GM19463 (cell line): ENCODE measurements around the gene LILRB1.
"Not testable (repeated sequence)": the region's sequence is repeated elsewhere in the genome, so short reads cannot be mapped to it uniquely, and the experiment has no call there.

Experiments used
- ATAC-seq: cut with Tn5 transposase; IDR thresholded peaks from one replicate; pipeline ENCODE4 v1.9.1; 2021; ENCODE audit warnings: mild to moderate bottlenecking, moderate library complexity; ENCODE audit not compliant: unreplicated experiment

The LILRB1 gene

DNA sequence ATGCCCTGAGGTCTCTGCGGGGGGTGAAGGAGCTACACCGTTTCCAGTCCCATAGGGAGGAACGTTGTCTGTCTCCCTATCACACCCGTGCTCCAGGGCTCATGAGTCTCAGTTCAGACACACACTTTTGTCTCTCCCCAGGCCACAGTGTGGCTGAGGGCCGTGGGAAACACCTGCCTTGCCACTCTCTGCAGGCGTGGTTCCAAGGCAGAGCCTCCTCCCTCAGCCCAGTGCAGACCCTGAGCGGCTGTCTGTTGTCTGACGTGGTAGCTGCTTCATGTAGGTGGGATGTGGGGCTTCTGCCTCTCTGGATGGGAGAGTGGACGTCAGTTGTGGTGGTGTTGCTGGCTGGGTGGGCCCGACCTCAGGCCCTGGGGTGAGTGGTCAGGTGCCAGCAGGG lies 6.0 kb upstream of the LILRB1 start:
- ATAC-seq: not testable (repeated sequence)

- ATAC-seq: not testable (repeated sequence)
Measured at GRCh38 chr19:54624934-54625730, 5.2 kb upstream of the LILRB1 start.

DNA sequence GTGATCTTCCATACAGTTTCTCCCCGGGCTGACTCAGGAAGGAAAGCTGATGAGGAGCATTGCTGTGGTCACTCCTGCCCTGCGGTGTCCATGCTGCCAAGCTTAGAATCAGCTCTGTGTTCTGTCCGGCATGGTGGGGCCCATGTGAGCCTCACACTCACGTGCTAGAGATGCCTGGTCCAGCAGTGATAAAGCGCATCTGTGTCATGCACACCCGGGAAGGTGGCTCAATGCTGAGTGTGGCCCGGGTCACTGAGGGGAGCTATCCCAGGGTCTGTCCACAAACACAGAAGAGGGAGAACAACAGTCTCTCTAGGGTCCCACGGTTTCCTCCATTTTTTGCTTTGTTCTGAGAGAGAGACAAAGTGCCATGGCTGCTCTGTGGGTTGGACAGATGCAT lies 3.5 kb upstream of the LILRB1 start:
- no peak for ATAC-seq

DNA sequence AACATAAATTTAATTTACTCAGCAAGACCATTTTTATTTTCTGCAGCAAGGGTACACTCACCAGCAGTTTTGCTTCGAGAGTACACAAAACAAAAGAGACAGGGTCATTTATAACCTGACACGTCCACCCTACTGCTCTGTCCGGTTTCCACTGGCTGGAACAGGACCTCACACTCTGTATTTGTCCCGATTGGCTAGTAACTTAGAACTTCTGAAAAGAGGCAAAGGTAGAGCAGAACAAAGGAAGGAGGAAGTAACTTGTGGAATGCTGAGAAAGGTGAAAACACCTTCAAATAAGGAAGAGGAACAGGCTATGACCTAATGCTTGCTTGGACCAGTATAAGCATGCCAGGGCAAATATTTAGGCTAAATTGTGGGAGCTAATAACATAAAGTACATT lies 2.4 kb upstream of the LILRB1 start:
- not testable (repeated sequence) for ATAC-seq

GRCh38 chr19:54630782-54631181 lies 498 bp downstream of the LILRB1 start:
- ATAC-seq: no peak

DNA sequence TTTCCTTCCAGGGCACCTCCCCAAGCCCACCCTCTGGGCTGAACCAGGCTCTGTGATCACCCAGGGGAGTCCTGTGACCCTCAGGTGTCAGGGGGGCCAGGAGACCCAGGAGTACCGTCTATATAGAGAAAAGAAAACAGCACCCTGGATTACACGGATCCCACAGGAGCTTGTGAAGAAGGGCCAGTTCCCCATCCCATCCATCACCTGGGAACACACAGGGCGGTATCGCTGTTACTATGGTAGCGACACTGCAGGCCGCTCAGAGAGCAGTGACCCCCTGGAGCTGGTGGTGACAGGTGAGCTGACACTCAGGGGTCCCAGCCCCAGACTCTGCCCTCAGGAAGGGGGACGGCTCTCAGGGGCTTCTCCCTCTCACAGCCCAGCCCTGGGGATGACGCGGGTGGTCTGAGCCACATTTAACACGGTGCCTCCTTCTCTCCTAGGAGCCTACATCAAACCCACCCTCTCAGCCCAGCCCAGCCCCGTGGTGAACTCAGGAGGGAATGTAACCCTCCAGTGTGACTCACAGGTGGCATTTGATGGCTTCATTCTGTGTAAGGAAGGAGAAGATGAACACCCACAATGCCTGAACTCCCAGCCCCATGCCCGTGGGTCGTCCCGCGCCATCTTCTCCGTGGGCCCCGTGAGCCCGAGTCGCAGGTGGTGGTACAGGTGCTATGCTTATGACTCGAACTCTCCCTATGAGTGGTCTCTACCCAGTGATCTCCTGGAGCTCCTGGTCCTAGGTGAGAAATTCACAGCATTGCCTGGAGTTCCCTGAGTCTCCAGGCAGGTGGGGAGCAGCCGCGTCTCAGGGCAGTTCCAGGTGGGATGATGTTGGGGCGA lies 1.4 kb downstream of the LILRB1 start:
- ATAC-seq: not testable (repeated sequence)

GRCh38 chr19:54632517-54632916 lies 2.2 kb downstream of the LILRB1 start:
- not testable (repeated sequence) for ATAC-seq

DNA sequence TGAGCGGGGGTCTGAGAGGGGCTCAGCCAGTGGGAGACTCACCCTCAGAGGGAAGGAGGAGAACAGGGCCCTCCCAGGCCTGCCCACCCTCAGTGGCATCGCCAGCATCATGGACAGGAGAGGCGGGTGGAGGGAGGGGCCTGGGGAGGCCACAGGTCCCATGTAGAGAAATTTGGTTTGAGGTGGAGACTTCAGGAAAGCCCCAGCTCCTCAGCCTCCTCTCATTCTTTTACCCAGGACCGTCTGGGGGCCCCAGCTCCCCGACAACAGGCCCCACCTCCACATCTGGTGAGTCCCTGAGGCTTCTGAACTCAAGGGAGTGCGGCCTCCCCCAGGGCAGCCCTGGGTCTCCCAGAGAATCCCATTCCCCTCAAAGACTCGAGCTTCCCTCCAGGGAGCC lies 3.1 kb downstream of the LILRB1 start:
- no peak for ATAC-seq

GRCh38 chr19:54636081-54636480 lies 5.8 kb downstream of the LILRB1 start:
- ATAC-seq: not testable (repeated sequence)

DNA sequence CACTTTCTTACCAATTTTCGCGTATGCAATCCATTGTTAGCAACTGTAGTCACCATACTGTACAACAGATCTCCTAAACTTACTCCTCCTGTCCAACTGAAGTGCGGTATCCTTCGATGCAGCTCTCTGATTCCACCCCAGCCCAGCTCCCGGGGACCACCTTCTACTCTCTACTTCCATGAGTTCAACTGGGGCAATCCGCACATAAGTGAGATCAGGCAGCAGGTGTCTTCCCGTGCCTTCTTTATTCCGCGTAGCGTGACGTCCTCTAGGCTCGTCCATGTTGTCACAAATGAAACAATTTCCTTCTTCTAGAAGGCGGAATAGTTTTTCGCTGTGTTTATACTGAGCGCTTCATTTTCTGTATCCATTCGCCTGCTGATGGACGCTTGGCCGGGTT lies 8.4 kb downstream of the LILRB1 start:
- ATAC-seq: no peak

- ATAC-seq: not testable (repeated sequence)
Measured at GRCh38 chr19:54642953-54643352, 12.7 kb downstream of the LILRB1 start.

- not testable (repeated sequence) for ATAC-seq
Measured at GRCh38 chr19:54643583-54643982, 13.3 kb downstream of the LILRB1 start.

GRCh38 chr19:54644056-54644455 lies 13.8 kb downstream of the LILRB1 start:
- ATAC-seq: no peak

DNA sequence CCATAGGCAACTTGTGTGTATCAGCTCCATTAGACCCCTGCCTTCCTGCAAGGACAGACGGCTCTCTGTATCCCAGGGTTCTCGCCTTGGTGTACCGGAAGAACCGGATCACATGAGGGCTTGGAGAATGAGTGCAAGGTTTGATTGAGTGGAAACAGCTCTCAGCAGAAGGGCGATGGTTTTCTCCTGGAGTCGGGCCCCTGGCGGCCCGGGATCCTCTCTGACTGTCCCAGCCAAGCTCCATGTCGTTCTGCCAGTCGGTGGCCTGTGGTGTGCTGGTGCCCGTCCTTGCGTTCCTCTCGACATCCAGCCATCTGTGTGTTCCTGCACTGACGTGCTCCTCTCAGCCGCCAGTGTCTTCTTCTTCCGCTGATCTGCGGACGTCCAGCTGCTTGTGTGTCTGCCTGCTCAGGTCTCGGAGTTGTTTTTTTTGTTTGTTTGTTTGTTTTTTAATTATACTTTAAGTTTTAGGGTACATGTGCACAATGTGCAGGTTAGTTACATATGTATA lies 16.1 kb downstream of the LILRB1 start:
- no peak for ATAC-seq

- no peak for ATAC-seq
Measured at GRCh38 chr19:54648129-54648528, 17.8 kb downstream of the LILRB1 start.

GRCh38 chr19:54650108-54650655 lies 19.9 kb downstream of the LILRB1 start:
- ATAC-seq: no peak

GRCh38 chr19:54653181-54653809 lies 23.0 kb downstream of the LILRB1 start:
- no peak for ATAC-seq

- ATAC-seq: no peak
Measured at GRCh38 chr19:54654447-54655321, 24.4 kb downstream of the LILRB1 start.

DNA sequence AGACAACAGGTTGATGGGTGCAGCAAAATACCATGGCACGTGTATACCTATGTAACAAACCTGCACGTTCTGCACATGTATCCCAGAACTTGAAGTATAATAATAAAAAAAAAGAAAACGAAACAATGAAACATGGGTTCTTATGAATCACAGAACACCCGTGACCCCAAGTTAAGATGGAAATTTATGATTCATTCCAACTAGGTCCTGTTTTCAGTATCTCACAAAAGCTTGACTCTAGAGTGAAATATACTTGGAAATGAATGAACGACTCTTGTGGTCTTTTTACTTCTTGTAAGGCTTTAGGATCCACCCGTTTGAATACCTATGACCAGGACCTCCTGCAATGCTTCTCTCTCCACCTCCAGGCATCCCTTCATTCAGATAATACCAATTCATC lies 29.0 kb downstream of the LILRB1 start:
- ATAC-seq: no peak

- ATAC-seq: no peak
Measured at GRCh38 chr19:54660306-54660705, 30.0 kb downstream of the LILRB1 start.
